GM23338 (cell line): ENCODE measurements around the gene CLDN3. TPM values are rescaled to one million over a fixed set of nuclear protein-coding genes. Genes with fewer than 3 reads are reported as not detected.

Experiments
- ATAC-seq: fragments of 200-7000 bp; cut with Tn5 transposase; 3 replicates; pipeline ENCODE4 v1.9.1; 2020
- DNase-seq: peaks from one replicate; pipeline ENCODE4 v3.0.0-alpha.2; 2015; ENCODE audit warnings: low spot score
- H2AFZ ChIP-seq: fragments of 200-600 bp; sonication (generic); 2 replicates; pipeline ENCODE4 v1.8.0; 2016; ENCODE audit warnings: antibody characterized with exemption, mild to moderate bottlenecking, moderate library complexity
- H3F3A ChIP-seq: fragments of 200-600 bp; sonication (generic); replicated peaks from 2 replicates; pipeline ENCODE4 v1.8.0; 2017; ENCODE audit warnings: antibody characterized with exemption, mixed run types, low read depth
- H3K27ac ChIP-seq: fragments of 200-600 bp; sonication (generic); 2 replicates; pipeline ENCODE4 v1.6.1; 2016; ENCODE audit warnings: low read depth
- H3K27me3 ChIP-seq: fragments of 200-600 bp; sonication (generic); 2 replicates; pipeline ENCODE4 v1.8.0; 2016; ENCODE audit warnings: mild to moderate bottlenecking, mixed run types, moderate library complexity; ENCODE audit not compliant: insufficient read depth
- H3K36me3 ChIP-seq: fragments of 200-600 bp; sonication (generic); 2 replicates; pipeline ENCODE4 v1.8.0; 2016; ENCODE audit warnings: mild to moderate bottlenecking; ENCODE audit not compliant: insufficient read depth
- H3K4me1 ChIP-seq: fragments of 200-600 bp; sonication (generic); 2 replicates; pipeline ENCODE4 v1.8.0; 2016; ENCODE audit warnings: mild to moderate bottlenecking, moderate library complexity; ENCODE audit not compliant: insufficient read depth
- H3K4me2 ChIP-seq: fragments of 200-600 bp; sonication (generic); 2 replicates; pipeline ENCODE4 v1.7.1; 2017; ENCODE audit warnings: mixed run types
- H3K4me3 ChIP-seq: fragments of 200-600 bp; sonication (generic); 2 replicates; pipeline ENCODE4 v1.6.1; 2016; ENCODE audit warnings: mixed run types
- H3K79me2 ChIP-seq: fragments of 200-600 bp; sonication (generic); replicated peaks from 2 replicates; pipeline ENCODE4 v1.8.0; 2017; ENCODE audit warnings: mild to moderate bottlenecking; ENCODE audit not compliant: insufficient read depth
- H3K9me2 ChIP-seq: fragments of 200-600 bp; sonication (generic); 2 replicates; pipeline ENCODE4 v1.8.0; 2017; ENCODE audit not compliant: insufficient read depth
- H4K20me1 ChIP-seq: fragments of 200-600 bp; sonication (generic); replicated peaks from 2 replicates; pipeline ENCODE4 v1.8.0; 2017; ENCODE audit warnings: mild to moderate bottlenecking; ENCODE audit not compliant: insufficient read depth
- H3K27ac Mint-ChIP-seq: 2 replicates; pipeline ENCODE4 v1.8.0; 2020; ENCODE audit warnings: inconsistent platforms, mild to moderate bottlenecking, moderate library complexity, mixed read lengths
- H3K27me3 Mint-ChIP-seq: 3 replicates; pipeline ENCODE4 v1.8.0; 2022; ENCODE audit warnings: low read depth, mild to moderate bottlenecking, moderate library complexity, mixed read lengths, inconsistent platforms; ENCODE audit not compliant: insufficient read depth, poor library complexity
- H3K36me3 Mint-ChIP-seq: 3 replicates; pipeline ENCODE4 v1.8.0; 2021; ENCODE audit warnings: low read depth, mild to moderate bottlenecking, inconsistent platforms, moderate library complexity, mixed read lengths
- H3K4me1 Mint-ChIP-seq: 3 replicates; pipeline ENCODE4 v1.8.0; 2020; ENCODE audit warnings: mild to moderate bottlenecking, inconsistent platforms, mixed read lengths
- H3K4me3 Mint-ChIP-seq: 3 replicates; pipeline ENCODE4 v1.8.0; 2021; ENCODE audit warnings: moderate library complexity, mild to moderate bottlenecking, inconsistent platforms, mixed read lengths
- H3K9me3 Mint-ChIP-seq: 3 replicates; pipeline ENCODE4 v1.8.0; 2020; ENCODE audit warnings: moderate library complexity, mild to moderate bottlenecking, inconsistent platforms, mixed read lengths
- ZNF114 ChIP-seq: fragments of 250-450 bp; sonication (Bioruptor Pico); IDR thresholded peaks from 2 replicates; pipeline ENCODE4 v1.5.0; 2020; ENCODE audit warnings: mild to moderate bottlenecking, moderate library complexity
- polyA plus RNA-seq: library from polyadenylated mRNA; unstranded; fragments of >200 nt; fragmentation: Nextera tagmentation; extraction: Ambion mirVana; gene quantifications from 2 replicates; pipeline ENCODE4 v1.2.1, GENCODE V29; 2016
- small RNA-seq: library from RNA; depleted of rRNA; stranded (forward); fragments of <200 nt; gene quantifications from one replicate; pipeline ENCODE3, GENCODE V24; 2014; ENCODE audit warnings: low replicate concordance
- total RNA-seq: library from RNA; depleted of rRNA; stranded (reverse); fragments of >200 nt; shearing (Covaris generic); gene quantifications from 2 replicates; pipeline ENCODE4 v1.2.3, GENCODE V29; 2014; rRNA removed
- TF ChIP-seq, protein P1 (sequence below): IDR thresholded peaks from one replicate; pipeline ENCODE4 v1.6.1; 2018; ENCODE audit warnings: antibody characterized with exemption; ENCODE audit not compliant: unreplicated experiment

CLDN3 gene
- total and polyA plus RNA-seq, 2 experiments from 2014 or later, result 20.1 to 27.7 TPM

DNA sequence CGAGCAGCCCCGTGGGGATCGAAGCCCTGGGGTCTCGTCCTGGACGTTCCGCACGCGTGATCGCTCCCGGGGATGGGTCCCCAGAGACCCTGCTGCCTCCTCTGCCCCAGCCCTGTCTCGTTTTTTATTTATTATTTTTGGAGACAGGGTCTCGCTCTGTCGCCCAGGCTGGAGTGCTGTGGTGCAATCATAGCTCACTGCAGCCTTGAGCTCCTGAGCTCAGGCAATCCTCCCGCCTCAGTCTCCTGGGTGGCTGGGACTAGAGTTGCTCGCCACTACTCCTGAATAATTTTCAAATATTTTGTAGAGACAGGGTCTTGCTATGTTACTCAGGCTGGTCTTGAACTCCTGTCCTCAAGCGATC is 50.3 kb downstream of the CLDN3 start:
- DNase-seq (no peak), ATAC-seq (no peak; the same call in 2 of the 3 replicates)
- H3K79me2 ChIP-seq, result no peaks in the 10 kb centered on the region
- no peaks in the 10 kb centered on the region; the same call in 2 of the 3 replicates for H3K4me1 Mint-ChIP-seq
- H3K27ac Mint-ChIP-seq, result no peak overlapping the region
- peaks cover 24% of the 10 kb centered on the region for H3K27me3 ChIP-seq
- peaks cover 17% of the 10 kb centered on the region for H3K27me3 Mint-ChIP-seq
- peak overlapping the region; percentile 53 for H3K4me3 ChIP-seq
- no peaks in the 10 kb centered on the region; the same call in 1 of the 2 replicates for H4K20me1 ChIP-seq
- peak overlapping the region; percentile 90 for H2AFZ ChIP-seq
- TF ChIP-seq, protein P1, sequence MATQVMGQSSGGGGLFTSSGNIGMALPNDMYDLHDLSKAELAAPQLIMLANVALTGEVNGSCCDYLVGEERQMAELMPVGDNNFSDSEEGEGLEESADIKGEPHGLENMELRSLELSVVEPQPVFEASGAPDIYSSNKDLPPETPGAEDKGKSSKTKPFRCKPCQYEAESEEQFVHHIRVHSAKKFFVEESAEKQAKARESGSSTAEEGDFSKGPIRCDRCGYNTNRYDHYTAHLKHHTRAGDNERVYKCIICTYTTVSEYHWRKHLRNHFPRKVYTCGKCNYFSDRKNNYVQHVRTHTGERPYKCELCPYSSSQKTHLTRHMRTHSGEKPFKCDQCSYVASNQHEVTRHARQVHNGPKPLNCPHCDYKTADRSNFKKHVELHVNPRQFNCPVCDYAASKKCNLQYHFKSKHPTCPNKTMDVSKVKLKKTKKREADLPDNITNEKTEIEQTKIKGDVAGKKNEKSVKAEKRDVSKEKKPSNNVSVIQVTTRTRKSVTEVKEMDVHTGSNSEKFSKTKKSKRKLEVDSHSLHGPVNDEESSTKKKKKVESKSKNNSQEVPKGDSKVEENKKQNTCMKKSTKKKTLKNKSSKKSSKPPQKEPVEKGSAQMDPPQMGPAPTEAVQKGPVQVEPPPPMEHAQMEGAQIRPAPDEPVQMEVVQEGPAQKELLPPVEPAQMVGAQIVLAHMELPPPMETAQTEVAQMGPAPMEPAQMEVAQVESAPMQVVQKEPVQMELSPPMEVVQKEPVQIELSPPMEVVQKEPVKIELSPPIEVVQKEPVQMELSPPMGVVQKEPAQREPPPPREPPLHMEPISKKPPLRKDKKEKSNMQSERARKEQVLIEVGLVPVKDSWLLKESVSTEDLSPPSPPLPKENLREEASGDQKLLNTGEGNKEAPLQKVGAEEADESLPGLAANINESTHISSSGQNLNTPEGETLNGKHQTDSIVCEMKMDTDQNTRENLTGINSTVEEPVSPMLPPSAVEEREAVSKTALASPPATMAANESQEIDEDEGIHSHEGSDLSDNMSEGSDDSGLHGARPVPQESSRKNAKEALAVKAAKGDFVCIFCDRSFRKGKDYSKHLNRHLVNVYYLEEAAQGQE, result no peak
- no peak for TF ChIP-seq ZNF114 (CRISPR knock-in tag)
- no peaks in the 10 kb centered on the region for H3F3A ChIP-seq
- no peaks in the 10 kb centered on the region for H3K36me3 ChIP-seq
- no peaks in the 10 kb centered on the region; the same call in 1 of the 2 replicates for H3K4me1 ChIP-seq
- no peaks in the 10 kb centered on the region for H3K9me3 Mint-ChIP-seq
- peak overlapping the region; percentile 78 for H3K4me2 ChIP-seq
- H3K4me3 Mint-ChIP-seq, result peak overlapping the region; percentile 70
- H3K36me3 Mint-ChIP-seq, result no peaks in the 10 kb centered on the region
- H3K27ac ChIP-seq, result no peak overlapping the region
- H3K9me2 ChIP-seq, result no peaks in the 10 kb centered on the region

Small RNAs within 50 kb of the gene (small RNA-seq; reads per million reads assigned to genes)
- not detected for gene RN7SL265P

Other genes with a start within 250 kb of the CLDN3 start
- 65.5 and 70.7 TPM in 2 replicates for gene BAZ1B, start 248.0 kb downstream of the CLDN3 start, total RNA-seq
- 35.8 and 40.4 TPM in 2 replicates for gene BAZ1B, start 248.0 kb downstream of the CLDN3 start, polyA plus RNA-seq
- 12.0 and 17.0 TPM in 2 replicates for gene BCL7B, start 212.6 kb downstream of the CLDN3 start, total RNA-seq
- gene BCL7B, start 212.6 kb downstream of the CLDN3 start, polyA plus RNA-seq, result 18.2 and 18.4 TPM in 2 replicates
- gene TBL2, start 191.7 kb downstream of the CLDN3 start, total RNA-seq, result 21.7 and 27.8 TPM in 2 replicates
- gene TBL2, start 191.7 kb downstream of the CLDN3 start, polyA plus RNA-seq, result 6.9 TPM in 2 replicates
- gene MLXIPL, start 145.7 kb downstream of the CLDN3 start, total RNA-seq, result 8.6 and 25.7 TPM in 2 replicates
- gene MLXIPL, start 145.7 kb downstream of the CLDN3 start, polyA plus RNA-seq, result 13.1 and 13.7 TPM in 2 replicates
- 5.6 and 7.0 TPM in 2 replicates for gene VPS37D, start 102.4 kb downstream of the CLDN3 start, total RNA-seq
- gene VPS37D, start 102.4 kb downstream of the CLDN3 start, polyA plus RNA-seq, result 1.8 and 2.2 TPM in 2 replicates
- 1.3 and 2.8 TPM in 2 replicates for gene DNAJC30, start 86.8 kb downstream of the CLDN3 start, total RNA-seq
- gene DNAJC30, start 86.8 kb downstream of the CLDN3 start, polyA plus RNA-seq, result 5.2 and 5.6 TPM in 2 replicates
- gene BUD23, start 86.7 kb downstream of the CLDN3 start, total RNA-seq, result 57.2 and 62.1 TPM in 2 replicates
- 117 and 129 TPM in 2 replicates for gene BUD23, start 86.7 kb downstream of the CLDN3 start, polyA plus RNA-seq
- gene STX1A, start 50.6 kb downstream of the CLDN3 start, total RNA-seq, result 9.4 and 19.8 TPM in 2 replicates
- 9.1 and 11.7 TPM in 2 replicates for gene STX1A, start 50.6 kb downstream of the CLDN3 start, polyA plus RNA-seq
- gene ABHD11, start 31.5 kb downstream of the CLDN3 start, total RNA-seq, result 16.3 and 24.6 TPM in 2 replicates
- 18.0 and 18.7 TPM in 2 replicates for gene ABHD11, start 31.5 kb downstream of the CLDN3 start, polyA plus RNA-seq
- gene CLDN4, start 60.7 kb upstream of the CLDN3 start, total RNA-seq, result 18.6 and 19.4 TPM in 2 replicates
- 11.6 and 16.5 TPM in 2 replicates for gene CLDN4, start 60.7 kb upstream of the CLDN3 start, polyA plus RNA-seq
- 5.9 and 11.0 TPM in 2 replicates for gene METTL27, start 72.2 kb upstream of the CLDN3 start, total RNA-seq
- gene METTL27, start 72.2 kb upstream of the CLDN3 start, polyA plus RNA-seq, result 7.2 and 10.1 TPM in 2 replicates
- gene TMEM270, start 90.9 kb upstream of the CLDN3 start, total RNA-seq, result not detected in 2 replicates
- gene TMEM270, start 90.9 kb upstream of the CLDN3 start, polyA plus RNA-seq, result not detected in 2 replicates